OCI-LY3 (cell line): ENCODE results near the gene HTR3B.

Experiments
- CTCF ChIP-seq: fragments of 200-600, 300-600 bp; sonication (generic); IDR thresholded peaks from 2 replicates; pipeline ENCODE4 v1.5.1; 2014; ENCODE audit warnings: antibody characterized with exemption, low read length, low read depth
- EZH2phosphoT487 ChIP-seq: fragments of 200-600 bp; shearing (Covaris generic); IDR thresholded peaks from 2 replicates; pipeline ENCODE4 v1.6.1; 2018; ENCODE audit warnings: antibody characterized with exemption, mixed run types, low read depth

DNA sequence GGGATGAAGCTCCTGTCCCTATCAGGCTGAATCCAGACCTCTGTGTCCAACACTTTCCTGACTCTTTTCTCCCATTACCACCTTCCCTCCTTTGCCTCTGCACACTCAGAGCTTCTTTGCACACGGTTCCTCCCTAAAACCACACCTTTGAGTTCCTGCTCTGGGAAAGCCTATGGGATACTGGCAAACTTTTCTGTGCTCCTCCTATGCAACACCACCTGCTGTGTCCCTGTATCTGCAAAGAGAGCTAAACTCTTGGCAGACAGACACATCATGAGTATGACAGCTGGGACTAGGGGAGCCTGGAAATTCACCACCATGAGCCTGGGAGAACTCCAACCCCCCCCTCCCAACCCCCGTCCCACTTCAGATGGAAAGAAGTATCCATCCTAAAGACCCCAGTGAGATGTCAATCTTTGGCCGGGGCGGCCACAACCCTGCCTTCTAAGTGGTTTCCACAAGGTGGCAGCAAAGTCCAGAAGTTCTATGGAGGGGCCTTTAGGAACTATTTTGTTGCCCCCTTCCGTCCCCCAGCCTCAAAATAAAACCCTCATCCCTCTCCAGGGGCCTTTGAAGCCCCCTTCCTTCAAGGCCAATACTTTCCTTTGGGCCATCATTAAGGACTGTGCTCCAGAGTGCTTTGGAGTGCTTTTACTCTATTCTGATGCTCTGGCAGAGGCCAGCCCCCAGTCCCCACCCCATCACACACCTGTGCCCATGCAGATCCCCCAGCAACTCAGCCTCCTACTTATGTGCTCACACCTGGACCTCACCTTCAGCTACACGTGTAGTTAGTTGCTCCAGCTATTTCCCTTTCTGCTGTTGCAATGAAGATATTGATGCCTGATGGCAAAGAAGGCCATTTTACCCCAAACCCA is 89.7 kb downstream of the HTR3B start:
- TF ChIP-seq CTCF (peak; percentile 87), EZH2phosphoT487 (no peak)
